ENCODE results near the gene C15orf61.

GRCh38 chr15:67563092-67563491 is 42.2 kb downstream of the C15orf61 start:
- TF ChIP-seq CTCF (conservative IDR thresholded peaks at IDR 0.05) (no peak), ZFX (IDR thresholded peaks at IDR 0.05) (no peak)

All from C4-2B (cell line).